NOMO-1 treated with dmso at 0.1 percent for 144 hours (cell line): ENCODE data around the gene FANCM.

Experiments
- DNase-seq: peaks from one replicate; lab custom pipeline; 2025; ENCODE audit not compliant: unreplicated experiment; lab: John Stamatoyannopoulos, UW

Gene FANCM, protein sequence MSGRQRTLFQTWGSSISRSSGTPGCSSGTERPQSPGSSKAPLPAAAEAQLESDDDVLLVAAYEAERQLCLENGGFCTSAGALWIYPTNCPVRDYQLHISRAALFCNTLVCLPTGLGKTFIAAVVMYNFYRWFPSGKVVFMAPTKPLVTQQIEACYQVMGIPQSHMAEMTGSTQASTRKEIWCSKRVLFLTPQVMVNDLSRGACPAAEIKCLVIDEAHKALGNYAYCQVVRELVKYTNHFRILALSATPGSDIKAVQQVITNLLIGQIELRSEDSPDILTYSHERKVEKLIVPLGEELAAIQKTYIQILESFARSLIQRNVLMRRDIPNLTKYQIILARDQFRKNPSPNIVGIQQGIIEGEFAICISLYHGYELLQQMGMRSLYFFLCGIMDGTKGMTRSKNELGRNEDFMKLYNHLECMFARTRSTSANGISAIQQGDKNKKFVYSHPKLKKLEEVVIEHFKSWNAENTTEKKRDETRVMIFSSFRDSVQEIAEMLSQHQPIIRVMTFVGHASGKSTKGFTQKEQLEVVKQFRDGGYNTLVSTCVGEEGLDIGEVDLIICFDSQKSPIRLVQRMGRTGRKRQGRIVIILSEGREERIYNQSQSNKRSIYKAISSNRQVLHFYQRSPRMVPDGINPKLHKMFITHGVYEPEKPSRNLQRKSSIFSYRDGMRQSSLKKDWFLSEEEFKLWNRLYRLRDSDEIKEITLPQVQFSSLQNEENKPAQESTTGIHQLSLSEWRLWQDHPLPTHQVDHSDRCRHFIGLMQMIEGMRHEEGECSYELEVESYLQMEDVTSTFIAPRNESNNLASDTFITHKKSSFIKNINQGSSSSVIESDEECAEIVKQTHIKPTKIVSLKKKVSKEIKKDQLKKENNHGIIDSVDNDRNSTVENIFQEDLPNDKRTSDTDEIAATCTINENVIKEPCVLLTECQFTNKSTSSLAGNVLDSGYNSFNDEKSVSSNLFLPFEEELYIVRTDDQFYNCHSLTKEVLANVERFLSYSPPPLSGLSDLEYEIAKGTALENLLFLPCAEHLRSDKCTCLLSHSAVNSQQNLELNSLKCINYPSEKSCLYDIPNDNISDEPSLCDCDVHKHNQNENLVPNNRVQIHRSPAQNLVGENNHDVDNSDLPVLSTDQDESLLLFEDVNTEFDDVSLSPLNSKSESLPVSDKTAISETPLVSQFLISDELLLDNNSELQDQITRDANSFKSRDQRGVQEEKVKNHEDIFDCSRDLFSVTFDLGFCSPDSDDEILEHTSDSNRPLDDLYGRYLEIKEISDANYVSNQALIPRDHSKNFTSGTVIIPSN (N-terminal part only)

DNA sequence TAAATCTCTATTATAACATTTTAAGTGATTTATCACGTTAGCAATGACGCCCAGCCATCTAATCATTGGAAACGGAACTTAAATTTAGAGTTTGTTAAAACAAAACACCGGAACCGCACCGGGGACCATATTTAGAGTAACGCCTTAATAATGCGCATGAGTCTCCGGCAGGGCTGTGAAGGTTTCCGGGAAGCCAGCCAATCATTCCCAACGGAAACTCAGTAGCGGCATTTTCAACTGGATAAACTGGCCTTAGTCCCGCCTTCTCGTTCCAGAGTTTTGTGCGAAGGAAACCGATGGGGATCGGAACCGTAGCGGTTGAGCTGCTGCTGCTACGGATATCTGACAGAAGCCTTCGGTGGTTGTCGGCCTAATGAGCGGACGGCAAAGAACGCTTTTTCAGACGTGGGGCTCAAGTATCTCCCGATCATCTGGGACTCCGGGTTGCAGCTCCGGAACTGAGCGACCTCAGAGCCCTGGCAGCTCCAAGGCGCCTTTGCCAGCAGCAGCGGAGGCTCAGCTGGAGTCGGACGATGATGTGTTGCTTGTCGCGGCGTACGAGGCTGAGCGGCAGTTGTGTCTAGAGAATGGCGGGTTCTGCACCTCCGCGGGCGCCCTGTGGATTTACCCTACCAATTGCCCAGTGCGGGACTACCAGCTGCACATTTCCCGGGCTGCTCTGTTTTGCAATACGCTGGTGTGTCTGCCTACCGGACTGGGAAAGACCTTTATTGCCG is at the start of gene FANCM:
FANCM (plus strand) TSS at position 272 of the 737 bp plus-strand sequence; CDS start at position 374, 102 bp downstream.
- DNase-seq, result peak; percentile 81

DNA sequence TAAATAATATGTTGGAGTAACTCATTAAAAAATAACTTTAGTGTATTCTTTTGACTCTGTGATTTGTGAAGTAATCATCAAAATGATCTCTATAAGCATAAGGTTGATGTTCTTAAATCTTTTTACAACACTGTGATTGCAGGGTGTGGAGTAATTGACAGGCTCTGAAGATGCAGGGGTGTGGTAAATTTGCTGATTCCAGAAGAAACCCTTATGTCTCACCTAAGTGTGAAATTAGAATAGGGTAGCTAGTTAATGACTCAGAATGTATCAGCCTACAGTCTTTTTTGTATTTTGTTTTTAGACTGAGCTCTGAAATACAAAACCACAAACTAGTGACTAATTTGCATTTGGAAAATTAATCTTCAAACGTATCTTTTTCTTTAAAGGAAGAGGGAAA is 45.9 kb upstream of the FANCM start:
- no peak for DNase-seq

DNA sequence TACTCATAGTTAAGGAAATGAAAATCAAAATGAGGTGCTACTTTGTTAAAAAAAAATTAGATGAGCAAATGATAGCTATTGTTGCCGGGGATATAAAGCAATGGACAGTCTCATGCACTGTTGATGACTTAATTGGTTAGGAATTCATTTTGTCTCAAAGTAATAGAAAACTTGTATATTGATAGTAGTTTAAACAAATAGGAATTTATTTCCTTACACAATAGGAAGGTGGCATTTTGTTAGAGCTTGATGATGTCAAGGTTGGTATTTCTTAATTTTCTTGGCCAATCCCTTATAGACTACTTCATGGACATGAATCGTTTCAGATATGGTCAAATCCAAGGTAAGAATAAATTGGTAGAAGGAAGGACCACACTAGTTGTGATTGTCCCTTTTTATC is 44.0 kb upstream of the FANCM start:
- DNase-seq, result no peak

DNA sequence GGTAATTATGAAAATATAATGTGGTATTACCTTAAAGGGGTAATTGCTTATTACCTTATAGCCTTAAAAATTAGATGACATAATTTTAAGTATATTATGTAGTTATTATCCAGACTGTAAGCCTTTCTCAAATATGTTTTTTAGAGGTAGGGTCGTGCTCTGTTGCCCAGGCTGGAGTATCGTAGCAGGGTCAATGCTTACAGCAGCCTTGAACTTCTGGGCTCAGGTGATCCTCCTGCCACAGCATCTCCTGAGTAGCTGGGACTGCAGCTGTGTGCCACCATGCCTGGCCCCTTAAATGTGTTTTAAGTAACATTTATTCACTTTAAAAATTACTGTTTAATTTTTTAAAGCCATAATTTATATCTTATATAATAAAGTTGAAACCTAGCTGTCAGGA is 41.5 kb upstream of the FANCM start:
- DNase-seq, result no peak

DNA sequence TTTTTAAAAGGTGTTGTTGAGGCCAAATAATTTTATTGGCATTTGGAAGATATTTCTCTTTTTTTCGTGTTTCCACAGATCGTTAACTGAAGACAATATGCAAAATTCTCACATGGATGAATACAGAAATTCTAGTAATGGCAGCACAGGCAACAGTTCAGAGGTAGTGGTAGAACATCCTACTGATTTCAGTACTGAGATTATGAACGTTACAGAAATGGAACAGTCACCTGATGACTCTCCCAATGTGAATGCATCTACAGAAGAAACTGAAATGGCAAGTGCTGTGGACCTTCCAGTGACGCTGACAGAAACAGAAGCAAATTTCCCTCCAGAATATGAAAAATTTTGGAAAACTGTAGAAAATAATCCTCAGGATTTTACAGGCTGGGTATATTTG is 40.6 kb upstream of the FANCM start:
- DNase-seq, result no peak

DNA sequence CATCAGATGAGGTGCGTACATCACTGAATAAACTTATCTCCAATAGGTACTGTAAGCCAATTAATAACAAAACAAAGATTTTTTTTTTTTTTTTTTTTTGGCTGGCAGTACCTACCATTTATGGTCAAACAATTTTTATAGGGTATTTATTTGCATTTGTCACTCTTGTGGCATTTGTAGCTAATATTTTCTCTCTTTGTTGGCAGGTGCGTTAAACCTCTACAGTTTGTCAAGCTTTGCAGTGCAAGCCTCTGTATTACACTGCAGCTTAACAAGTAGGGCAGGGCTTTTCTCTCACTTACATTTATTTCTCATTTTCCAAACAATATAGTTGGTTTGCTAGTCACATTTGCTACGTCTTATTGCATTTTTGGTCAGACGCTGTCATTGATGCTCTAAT is 39.5 kb upstream of the FANCM start:
- no peak for DNase-seq

DNA sequence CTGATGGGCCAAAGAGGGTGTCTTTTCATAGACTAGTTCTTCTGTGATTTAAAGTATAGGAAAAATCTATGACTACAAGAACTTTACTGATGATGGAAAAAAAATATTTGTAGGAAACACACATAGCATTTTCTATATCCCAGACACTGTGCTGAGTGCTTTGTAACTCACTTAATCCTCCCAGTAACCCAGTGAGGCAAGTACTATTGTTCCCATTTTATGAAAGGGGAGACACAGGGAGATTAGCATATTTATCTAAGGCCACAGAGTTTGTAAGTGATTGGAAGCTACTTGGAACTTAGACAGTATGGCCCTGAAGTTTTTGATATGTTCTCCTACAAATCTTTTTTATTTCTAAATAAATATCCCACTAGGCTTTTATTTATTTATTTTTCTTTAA is 31.9 kb upstream of the FANCM start:
- no peak for DNase-seq

DNA sequence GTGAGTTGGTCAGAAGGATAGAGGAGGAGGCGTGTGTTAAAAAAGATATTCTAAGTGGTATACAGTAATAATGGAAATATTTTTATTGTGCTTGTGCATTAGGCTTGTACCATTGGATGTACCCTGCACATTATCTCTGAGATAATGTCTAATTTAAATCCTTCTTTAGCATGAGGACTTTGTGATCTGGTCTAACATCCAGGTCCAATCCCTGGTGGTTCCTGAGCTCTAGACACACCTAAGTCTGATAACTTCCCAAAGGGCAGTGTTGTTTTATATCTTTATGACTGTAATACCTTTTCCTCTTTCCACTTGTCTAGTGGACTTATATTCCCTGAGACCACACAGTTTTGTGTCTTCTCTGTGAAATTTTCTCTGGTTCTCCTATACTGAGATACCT is 31.2 kb upstream of the FANCM start:
- DNase-seq, result no peak

DNA sequence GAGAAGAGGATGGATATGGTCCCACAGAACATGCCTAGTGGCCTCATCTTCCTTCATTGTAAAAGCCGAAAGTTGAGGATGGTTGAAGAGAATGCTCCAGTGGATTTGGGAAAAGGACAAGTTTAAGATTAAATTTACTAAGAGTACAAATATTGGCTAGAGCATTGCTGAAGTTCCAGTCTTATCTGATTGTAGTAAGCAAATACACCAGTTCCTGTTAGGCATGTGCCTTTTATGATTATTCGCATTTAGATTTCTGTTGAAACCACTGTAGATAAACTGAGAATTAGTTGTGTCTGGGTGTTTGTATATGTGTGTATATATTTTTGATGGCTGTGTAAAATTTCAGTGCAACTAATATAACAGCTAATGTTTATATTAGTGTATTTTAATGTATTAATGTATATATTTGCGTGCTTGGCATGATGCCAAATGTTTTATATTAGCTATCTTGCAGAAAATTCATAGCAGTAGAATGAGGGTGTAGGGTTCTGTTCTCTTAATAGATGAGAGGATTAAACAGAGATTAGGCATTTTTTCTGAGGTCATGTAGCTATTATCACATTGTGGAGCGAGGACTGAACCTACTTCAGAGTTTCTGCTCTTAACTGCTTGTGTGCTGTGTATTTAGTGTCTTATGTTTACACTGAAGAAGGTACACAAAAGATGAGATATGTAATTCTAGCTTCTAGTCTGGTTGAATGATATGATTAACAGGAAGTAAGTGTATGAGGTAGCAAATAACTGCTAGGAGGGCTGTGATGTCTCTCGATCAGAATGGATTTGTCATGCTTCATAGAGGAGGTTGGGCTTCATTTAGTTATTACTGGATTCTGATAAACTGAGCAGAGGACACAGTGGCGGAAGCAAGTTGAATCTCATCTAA is 22.6 kb upstream of the FANCM start:
- DNase-seq, result no peak

DNA sequence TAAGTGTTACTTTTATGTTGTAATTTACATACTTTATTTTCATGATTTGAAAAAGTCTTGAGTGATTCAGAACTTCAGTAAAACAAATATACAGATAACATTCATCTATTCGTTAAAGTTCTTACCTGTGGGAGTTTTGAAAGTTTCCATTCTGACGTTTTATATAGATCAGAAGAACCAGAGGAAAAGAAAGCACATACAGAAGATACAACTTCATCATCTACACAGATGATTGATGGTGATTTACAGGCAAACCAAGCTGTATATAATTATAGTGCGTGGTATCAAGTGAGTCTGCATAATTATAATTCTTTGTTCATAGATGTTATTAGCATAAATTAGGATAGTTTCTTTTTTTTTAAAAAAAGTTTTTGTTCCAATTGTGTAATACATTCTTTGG is 21.4 kb upstream of the FANCM start:
- DNase-seq, result no peak

DNA sequence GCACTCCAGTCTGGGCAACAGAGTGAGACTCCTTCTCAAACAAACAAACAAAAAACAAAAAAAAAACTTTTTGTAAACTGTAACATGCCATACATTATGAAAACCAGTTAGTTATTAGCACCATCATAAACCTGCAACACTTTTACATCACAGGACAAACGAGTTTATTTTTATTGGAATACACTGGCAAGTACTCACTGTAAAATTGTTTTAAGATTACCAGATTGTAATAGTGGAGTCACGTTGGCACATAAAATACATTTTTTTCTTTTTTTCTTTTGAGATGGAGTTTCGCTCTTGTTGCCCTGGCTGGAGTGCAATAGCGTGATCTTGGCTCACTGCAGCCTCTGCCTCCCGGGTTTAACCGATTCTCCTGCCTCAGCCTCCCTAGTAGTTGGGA is 17.1 kb upstream of the FANCM start:
- DNase-seq, result no peak

DNA sequence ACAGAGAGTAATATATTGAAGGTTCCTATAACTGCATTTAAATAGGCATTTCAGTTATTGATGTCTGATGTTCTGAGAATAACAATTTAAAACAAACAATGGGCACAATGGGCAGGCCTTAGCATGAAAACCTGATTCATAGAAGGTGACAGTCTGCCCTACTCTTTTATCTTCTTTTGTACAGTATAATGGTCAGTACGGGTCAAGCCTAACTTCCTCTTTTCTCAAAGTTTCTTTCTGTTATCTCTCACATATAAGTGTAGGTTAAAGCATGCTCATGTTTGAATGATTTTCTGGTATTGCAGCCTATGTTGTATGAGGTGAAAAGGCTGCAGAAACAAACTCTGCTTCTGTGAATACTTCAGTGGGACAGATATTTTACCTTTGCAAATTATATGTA is 15.6 kb upstream of the FANCM start:
- DNase-seq, result no peak

DNA sequence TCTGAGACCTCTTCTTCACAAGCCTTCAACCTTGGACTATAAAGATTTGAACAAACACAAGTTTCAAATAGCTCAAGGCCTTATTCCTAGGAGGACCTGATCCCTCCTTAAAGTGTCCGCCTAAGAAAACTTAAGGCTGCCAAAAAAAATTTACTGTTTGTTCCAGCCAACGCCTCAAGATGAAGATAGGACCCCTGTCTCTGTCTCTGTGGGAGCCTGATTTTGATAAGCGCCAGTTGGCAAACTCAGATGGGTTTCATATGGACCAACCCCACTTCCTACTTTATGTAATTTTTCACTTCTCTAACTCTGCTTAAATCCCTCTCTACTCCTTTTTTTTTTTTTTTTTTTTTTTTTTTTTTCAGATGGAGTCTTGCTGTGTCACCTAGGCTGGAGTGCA is 12.5 kb upstream of the FANCM start:
- no peak for DNase-seq

DNA sequence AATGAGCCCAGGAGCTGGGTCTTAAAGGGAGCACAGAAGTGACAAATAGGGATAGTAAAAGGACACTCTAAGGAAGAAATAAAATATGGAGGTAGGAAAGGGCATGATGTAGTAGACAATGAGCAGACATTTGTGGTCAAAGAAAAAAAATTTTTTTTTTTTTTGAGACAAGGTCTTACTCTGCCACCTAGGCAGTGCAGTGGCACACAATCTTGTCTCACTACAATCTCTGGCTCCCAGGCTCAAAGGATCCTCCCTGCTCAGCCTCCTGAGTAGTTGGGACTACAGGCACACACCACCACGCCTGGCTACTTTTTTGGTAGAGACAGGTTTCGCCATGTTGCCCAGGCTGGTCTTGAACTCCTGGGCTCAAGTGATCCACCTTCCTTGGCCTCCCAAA is 10.0 kb upstream of the FANCM start:
- no peak for DNase-seq

DNA sequence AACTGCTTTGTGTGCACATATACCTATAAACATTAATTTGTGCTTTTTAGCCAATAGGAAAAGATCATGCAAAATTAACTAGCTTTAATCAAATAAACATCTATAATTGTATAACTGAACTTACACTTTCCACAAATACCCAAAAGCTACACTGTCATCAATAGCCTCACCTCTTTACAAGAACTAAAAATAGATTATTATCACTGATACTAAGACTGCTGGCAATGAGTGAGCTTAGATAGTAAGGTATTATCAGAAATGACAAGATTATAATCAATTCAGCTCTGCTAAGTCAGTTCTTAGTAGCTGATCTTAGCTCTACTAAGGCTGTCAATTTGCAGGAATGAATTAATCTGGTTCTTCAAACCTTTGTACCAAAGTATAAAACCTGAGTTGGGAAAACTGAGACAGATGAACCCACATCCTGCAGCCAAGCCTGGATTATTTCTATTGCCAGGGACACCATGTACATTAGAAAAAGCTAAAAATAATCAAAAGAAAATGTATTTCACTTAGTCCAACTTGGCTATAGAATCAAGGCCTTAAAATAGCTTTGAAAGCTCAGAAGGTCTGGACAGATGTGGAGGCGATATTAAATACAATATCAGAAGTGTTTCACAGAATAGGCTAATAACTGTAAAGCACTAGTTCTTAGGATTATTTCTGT is 6.6 kb upstream of the FANCM start:
- no peak for DNase-seq

DNA sequence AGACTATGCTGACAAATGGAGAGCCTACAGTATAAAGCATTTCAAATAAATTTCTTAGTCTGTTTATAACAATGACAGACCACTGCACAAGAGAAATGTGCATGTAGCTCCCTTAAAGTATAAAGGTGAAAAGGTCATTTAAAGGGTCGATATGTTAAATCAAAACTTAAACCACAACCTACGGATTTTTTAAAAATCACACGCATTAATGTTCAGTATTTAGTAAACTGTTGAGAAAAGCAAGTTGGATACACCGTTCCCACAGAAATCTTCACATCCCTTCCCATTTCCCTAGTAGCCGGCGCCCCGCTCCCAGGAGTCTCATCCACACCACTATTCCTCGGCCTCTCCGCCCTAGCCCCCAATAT is 2.1 kb upstream of the FANCM start:
- no peak for DNase-seq

DNA sequence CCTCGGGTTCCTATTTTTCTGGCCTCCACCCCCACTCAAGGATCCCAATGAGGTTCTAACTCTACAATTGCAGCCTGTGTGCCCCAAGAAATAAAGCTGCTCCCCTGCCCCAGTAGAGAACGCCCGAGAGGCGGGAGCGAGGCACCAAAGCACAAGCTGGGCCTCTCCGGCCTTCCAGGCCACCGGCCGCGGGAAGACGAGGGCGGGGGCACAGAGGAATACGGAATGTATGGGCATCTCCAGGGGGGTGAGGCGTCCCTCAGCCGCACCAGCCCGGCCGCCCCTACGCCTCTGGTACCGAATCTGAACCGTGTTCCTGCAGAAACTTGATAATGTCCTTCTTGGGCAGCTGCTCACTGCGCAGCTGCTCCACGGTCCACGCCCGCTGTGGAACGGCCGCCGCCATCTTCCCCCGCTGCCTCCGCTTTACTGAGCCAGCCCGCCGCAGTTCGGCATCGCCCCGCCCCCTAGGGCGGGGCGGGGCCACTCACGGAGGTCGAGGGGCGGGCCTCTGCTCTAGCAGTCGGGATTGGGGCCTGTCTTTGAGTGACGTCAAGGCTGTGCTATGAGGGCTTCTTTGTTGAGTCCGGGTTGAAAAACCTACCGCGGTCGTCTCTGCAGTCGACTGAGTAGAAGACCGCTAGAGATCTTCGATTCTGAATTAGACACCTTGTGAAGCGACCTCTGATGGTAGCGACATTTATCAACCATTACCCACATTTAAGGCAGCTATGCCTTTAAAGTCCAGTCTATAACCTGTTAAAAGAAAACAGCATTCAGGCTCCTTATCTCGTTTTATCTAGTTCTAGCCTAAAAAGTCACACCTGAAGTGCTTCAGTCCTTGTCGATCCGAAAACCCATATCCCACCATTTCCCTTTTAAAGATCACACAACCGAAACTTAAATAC is 1.4 kb upstream of the FANCM start, which contains the start of gene FKBP3:
FKBP3 (minus strand) TSS at position 431 of the 908 bp plus-strand sequence; CDS start at position 406, 25 bp downstream.
- DNase-seq, result peak; percentile 94

DNA sequence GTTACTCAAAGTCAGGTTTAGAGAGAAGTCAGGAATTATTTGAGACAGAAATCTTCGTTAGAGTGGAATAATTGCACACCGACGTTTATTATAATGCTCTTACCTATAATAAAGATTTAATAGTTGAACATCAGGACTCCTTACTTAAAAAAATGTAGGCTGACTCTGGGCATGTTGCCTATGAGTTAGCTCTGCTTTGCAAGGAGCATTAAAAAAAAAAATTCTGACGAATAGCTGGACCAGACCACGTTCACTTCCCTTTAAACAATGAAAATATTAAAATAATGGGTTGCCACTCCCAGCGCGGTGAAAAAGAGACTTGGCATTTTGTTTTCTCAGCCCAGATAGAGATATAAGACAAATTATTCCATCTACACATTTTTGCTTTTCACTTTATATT is 574 bp upstream of the FANCM start:
- DNase-seq, result no peak
